ENCODE results near the gene NR4A1.

NR4A1 gene

GRCh38 chr12:52042706-52043385, 8.4 kb upstream of the NR4A1 start:
- DNase-seq = peak; percentile 25

GRCh38 chr12:52043386-52044212, 7.6 kb upstream of the NR4A1 start:
- peak; percentile 38 for DNase-seq

- peak; percentile 89 for DNase-seq
These were observed 6.8 kb upstream of the NR4A1 start for GRCh38 chr12:52044292-52044983.

GRCh38 chr12:52045794-52046199, 5.4 kb upstream of the NR4A1 start:
- peak; percentile 45 for DNase-seq

DNA sequence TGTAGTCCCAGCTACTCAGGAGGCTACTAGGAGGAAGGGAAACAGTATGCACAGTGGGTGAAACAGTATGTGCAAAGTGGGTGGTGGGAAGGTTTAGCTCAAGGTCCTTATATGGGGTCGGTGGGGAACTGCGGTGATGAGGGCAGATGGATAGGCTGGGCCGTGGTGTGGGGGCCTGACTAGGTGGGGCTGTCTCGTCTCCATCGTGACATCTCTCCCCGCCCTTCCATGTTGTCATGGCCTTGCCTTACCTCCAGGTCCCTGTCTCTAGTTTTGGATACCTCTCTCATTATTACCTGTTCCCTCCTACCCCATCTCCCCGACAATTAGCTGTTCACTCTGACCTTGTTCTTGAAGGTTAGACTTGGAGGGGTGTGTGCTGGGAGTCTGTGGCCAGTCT, 4.4 kb upstream of the NR4A1 start:
- DNase-seq = no peak

DNA sequence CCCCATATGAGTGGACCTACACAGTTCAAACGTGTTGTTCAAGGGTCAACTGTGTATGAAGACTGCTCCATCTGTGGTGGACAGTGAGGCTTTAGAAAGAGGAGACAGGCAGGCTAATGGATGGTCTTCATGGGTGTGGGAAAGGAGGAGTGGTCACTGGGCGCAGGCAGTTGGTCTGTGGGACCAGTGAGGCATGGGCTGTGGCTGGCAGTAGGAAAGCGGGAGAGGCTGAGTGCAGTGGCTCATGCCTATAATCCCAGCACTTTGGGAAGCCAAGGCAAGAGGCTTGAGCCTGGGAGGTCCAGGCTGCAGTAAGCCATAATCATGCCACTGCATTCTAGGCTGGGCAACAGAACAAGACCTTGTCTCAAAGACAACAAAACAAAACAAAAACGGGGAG, 2.0 kb upstream of the NR4A1 start:
- no peak for DNase-seq

GRCh38 chr12:52049688-52050087, 1.6 kb upstream of the NR4A1 start:
- DNase-seq = no peak

- no peak for DNase-seq
These were observed 1.0 kb upstream of the NR4A1 start for GRCh38 chr12:52050116-52050757.

GRCh38 chr12:52052468-52053186, 1.4 kb downstream of the NR4A1 start:
- DNase-seq = no peak

DNA sequence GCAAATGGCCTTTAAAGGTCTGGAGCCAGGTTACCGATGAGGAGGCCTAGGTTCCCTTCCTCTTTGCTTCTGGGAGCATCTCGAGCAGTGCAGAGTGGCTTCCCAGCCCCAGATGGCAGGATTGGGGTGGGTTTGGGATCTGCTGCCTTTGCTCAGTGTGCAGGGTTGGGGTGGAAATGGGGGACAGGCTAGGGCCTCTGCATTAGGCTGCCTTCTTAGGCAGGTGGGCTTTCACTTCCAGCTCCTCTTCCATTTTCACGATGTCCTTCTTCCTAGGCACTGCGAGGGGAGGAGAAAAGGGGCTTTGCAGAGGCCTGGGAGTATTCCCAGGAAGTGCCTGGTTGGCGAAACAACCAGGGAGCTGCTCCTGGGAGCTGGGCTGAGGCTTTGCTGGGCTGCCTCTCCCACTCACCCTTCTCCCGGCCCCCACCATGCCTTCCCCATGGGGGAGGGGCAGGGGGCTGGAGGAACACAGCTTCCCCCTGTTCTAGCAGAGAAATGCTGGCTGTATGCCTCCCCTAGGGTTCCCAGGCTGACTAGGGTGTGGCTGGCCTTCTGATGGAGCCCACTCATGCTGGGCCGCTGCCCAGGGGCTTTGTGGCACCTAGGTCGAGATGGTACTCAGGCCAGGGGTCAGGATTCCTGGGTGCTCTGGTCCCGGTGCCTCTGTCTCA, 2.4 kb downstream of the NR4A1 start:
- peak; percentile 58 for DNase-seq

DNA sequence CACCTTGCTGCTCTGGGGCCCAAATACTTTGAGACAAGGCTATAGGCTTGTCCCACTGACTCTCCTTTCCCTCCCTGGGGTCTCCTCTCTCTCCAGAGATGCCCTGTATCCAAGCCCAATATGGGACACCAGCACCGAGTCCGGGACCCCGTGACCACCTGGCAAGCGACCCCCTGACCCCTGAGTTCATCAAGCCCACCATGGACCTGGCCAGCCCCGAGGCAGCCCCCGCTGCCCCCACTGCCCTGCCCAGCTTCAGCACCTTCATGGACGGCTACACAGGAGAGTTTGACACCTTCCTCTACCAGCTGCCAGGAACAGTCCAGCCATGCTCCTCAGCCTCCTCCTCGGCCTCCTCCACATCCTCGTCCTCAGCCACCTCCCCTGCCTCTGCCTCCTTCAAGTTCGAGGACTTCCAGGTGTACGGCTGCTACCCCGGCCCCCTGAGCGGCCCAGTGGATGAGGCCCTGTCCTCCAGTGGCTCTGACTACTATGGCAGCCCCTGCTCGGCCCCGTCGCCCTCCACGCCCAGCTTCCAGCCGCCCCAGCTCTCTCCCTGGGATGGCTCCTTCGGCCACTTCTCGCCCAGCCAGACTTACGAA, 3.1 kb downstream of the NR4A1 start:
- peak; percentile 47 for DNase-seq

DNA sequence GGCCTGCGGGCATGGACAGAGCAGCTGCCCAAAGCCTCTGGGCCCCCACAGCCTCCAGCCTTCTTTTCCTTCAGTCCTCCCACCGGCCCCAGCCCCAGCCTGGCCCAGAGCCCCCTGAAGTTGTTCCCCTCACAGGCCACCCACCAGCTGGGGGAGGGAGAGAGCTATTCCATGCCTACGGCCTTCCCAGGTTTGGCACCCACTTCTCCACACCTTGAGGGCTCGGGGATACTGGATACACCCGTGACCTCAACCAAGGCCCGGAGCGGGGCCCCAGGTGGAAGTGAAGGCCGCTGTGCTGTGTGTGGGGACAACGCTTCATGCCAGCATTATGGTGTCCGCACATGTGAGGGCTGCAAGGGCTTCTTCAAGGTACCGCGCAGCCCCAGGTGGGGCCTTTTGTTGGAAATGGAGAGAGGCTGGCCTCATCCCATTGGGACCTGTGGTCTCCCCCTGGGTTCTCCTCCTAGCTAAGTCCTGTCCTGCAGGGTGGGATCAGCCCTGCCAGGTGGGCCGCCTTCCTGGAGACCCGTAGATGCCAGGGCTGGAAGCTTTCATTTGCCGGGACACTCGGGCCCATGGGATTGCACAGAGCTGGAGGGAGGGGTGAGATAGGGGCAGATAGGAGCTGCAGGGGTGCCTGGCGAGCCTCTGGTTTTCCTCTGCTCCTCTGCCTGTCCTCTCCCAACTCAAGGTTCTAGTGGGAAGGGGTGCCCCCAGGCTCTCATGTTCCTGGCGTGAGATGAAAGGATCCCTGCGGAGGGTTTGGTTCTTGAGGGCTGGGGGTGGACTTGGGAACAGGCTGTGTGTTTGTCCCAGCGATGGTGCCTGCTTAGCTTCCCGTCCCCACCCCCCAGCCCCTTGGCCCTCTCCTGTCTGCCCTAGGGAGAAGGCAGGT, 3.8 kb downstream of the NR4A1 start:
- DNase-seq = no peak

GRCh38 chr12:52055731-52056711, 4.8 kb downstream of the NR4A1 start:
- DNase-seq = no peak

- peak; percentile 62 for DNase-seq
These were observed 5.8 kb downstream of the NR4A1 start for GRCh38 chr12:52056801-52057637.

GRCh38 chr12:52057638-52058576, 6.7 kb downstream of the NR4A1 start:
- DNase-seq = no peak

GRCh38 chr12:52058631-52059361, 7.6 kb downstream of the NR4A1 start:
- DNase-seq = peak; percentile 68
